HG02759 (cell line): ENCODE results near the gene DNAH2.

Experiments used
- ATAC-seq: cut with Tn5 transposase; IDR thresholded peaks from one replicate; pipeline ENCODE4 v1.9.1; 2021; ENCODE audit warnings: mild to moderate bottlenecking, moderate library complexity; ENCODE audit not compliant: unreplicated experiment

Gene DNAH2

DNA sequence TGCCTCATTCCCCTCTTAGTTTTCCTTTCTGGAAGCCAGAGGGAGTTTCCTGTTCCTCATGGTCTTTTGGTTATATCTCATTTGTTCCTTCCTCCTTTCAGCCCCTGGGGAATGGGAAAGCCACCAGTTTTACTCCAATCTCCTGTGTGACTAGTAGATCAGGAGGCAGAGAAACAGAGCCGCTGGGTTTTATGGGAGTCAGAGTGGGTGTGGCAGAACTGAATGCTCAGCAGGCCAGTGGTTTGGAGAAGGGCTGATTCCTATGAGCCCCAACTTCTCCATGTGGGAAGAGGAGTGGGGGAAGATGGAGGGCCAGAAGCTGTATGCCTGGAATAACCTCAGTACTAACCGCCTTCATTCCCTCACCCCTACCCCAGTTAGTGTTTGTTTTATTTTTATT lies 4.1 kb downstream of the DNAH2 start:
- ATAC-seq: no peak

DNA sequence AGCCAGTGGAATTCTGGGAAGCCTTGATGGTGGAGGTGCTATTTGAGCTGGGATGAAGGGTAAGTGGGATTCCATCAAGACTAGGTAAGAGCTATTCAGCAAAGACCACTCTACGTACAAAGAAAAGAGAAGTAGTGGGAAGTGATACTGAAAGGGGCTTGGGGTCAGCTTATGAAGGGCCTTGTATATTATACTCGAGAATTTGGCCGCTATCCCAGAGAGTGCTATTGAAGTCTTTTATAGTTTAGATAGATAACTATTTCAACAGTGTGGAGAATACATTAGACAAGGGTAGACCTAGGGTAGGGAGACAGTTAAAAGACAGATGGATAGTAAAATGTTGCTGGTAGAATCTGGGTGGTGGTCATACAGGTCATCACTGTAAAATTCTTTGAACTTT lies 10.3 kb downstream of the DNAH2 start:
- no peak for ATAC-seq

DNA sequence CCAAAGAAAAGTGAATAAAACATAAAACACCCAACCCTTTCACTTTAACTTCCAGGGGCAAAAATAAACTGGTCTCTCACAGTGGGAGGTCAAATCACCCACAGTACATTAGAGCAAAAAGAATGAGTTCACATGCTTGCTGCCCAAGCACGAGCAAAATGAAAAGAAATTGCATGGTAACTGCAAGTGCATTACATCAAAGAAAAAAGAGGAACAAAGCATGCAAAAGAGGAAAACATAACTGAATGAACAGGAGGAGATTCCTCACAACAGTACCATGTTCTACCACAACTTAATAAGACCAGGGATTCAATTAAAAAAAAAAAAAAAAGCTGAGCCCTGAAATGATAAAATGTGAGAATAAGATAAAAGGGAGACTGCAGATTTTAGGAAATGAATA lies 12.3 kb downstream of the DNAH2 start:
- ATAC-seq: no peak

DNA sequence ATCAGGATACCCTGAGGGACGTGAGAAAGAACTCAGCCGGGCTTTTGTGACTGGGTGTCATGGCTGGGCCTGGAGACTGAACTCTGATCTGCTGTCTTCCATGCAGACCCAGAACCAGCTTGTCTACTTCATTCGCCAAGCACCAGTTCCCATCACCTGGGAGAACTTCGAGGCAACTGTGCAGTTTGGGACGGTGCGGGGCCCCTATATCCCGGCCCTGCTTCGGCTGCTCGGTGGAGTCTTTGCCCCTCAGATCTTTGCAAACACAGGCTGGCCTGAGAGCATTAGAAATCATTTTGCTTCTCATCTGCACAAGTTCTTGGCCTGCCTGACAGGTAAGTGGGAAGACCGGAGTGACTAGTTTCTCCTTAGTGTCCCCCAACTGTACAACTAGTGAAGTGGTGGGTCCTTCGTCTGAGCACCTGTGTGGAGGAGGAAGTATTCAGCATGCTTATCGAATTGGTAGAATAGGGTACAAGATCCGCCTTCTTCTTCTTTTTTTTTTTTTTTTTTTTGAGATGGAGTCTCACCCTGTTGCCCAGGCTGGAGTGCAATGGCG lies 15.5 kb downstream of the DNAH2 start:
- no peak for ATAC-seq

DNA sequence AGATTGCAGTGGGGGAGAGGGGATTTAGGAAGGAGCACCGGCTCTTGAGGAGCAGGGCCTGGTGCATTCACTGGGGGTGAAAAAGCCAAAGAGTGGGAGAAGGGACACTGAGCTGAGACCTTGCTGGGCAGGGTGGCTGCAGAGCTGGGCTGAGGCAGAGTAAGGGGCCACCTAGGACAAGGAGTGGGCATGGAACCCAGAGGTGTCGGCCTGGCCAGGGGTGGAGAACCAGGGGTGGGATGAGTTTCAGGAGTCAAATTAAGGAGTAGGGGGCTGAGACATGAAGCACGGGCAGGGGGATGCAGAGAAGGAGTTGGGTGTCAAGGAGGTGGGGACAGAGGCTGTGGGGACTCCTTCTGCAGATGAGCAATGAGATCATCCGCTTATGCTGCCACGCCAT lies 20.1 kb downstream of the DNAH2 start:
- no peak for ATAC-seq

DNA sequence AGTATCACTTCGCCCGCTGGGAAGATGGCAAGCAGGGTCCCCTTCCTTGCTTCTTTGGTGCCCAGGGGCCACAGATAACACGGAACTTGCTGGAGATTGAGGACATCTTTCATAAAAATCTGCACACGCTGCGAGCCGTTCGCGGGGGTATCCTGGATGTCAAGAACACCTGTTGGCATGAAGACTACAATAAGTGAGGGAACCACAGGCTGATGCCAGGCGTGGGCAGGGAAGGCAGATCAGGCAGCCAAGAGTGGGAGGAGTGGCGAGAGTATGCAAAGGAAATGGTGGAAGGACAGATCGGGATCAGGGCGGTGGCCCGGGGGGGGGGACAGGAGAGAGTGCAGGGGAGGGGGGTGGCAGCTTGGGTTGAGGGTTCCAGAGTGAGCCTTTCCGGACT lies 22.2 kb downstream of the DNAH2 start:
- ATAC-seq: no peak

DNA sequence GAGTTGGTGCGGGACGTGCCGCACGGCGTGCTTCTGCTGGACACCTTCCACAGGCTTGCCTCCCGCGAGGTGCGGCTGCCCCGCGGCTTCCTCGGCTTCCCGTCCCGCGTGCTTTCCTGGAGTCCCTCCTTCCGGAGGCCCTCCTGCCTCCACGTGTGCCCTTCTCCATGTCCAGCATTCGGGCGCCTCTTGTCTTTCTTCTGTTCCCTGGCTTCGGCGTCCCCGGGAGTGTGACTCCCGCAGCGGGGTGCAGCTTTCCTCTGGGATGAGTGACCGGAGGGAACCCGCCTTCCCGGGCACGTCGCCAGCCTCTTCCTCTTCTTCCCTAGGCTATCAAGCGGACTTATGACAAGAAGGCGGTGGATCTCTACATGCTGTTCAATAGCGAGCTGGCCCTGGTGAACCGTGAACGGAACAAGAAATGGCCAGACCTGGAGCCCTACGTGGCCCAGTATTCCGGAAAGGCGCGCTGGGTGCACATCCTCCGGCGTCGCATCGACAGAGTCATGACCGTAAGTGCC lies 23.0 kb downstream of the DNAH2 start:
- ATAC-seq: no peak

DNA sequence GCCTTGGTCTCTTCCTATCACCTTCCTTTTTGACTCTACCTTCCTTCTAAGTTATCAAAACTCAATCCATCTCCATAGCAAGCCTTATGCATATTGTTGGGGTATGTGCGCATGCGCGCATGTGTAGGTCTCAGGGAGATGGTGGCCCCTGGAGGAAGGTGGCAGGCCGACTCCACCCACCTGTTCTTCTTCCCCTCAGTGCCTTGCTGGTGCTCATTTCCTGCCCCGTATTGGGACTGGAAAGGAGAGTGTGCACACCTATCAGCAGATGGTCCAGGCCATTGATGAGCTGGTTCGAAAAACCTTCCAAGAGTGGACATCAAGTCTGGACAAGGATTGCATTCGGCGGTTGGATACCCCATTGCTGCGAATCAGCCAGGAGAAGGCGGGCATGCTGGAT lies 25.2 kb downstream of the DNAH2 start:
- no peak for ATAC-seq

DNA sequence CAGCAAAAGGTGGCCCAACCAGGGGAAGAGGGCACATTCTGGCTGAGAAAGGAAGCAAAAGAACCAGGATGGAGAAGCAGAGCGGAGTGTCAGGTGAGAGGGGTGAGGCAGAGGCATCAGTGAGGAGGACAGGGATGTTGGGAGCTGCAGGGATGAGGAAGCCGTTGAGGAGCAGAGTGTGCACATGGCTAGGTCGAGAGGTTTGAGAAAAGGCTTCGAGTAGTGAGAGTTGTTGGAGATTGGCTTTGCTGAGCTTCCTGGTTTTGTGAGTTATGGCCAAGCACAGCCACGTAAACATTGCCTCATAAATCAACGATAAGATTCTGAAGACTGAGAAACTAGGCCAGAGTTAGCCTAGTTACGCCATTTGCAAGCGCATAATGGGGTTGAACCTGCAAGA lies 26.9 kb downstream of the DNAH2 start:
- ATAC-seq: no peak

DNA sequence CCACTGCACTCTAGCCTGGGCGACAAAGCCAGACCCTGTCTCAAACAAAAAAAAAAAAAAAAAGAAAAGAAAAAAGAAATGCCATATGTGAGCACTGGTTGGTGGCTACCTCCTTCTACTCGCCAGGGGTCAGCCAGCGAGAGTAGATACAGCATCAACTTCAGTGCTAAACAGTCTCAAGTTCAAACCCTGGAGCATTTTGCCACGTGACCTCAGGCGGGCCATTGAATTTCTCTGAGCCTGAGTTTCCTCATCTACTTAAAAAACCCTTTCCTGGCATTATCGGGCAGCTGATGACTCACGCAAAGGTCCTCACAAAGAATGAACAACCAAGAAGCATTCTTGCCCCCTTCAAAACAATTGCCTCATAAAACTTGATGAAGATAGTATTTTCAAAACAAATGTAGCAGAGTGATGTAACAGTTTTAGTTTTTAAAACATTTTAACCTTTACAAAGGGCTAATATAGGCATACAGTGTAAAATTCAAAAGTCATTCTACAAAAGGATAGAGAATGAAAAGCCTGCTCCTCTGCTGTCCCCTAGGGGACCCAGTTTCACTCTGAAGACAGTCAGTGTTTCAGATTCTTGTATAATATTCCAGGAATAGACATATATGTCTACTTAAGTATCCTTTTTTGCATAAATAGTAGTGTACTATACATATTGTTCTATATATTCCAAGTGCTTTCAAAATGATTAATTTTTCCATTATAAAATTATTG lies 28.4 kb downstream of the DNAH2 start:
- ATAC-seq: no peak

DNA sequence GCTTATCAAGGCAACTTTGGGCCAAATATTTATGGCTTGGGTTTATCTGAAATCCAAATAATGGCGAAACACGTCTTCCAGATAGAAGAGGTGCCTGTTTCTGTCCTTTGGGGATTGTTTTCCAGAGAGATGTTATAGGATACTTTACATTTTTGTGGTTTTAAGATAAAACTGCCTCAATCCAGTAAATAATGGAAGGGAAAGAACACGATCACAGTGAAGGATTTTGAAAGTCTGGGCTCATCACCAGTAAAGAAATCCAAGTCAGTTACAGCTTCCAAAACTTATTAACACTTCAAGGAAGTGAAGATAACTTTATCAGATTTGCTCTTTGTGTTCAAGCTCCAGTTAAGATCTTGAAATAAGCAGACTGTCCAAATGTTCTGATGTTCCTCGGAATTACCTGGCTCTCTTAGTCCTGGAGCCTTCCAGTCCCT lies 30.1 kb downstream of the DNAH2 start:
- ATAC-seq: no peak

DNA sequence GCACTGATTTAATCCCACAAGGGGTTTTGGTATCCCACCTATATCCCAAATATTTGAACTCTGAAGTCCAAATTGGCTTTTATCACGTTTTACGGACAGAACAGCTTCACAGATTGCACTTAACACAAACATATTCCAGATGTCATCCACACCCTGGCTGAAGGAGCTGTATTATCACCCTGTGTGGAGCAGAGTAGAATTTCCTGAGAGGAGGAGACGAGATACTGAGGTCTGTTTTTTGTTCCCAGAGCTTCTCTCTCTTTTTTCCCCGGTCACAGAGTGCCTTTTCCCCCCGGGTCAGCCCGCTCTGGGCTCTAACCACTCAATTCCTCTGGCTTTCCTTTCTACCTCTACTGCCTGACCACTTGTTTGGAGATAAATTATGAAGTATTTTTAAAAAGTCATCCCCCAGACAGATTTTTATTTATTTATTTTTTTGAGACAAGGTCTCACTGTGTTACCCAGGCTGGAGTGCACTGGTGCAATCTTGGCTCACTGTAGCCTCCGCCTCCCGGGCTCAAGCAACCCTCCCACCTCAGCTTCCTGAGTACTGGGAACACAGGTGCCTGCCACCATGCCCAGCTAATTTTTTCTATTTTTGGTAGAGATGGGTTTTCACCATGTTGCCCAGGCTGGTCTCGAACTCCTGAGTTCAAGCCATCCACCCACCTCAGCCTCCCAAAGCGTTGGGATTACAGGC lies 30.7 kb downstream of the DNAH2 start:
- ATAC-seq: no peak

DNA sequence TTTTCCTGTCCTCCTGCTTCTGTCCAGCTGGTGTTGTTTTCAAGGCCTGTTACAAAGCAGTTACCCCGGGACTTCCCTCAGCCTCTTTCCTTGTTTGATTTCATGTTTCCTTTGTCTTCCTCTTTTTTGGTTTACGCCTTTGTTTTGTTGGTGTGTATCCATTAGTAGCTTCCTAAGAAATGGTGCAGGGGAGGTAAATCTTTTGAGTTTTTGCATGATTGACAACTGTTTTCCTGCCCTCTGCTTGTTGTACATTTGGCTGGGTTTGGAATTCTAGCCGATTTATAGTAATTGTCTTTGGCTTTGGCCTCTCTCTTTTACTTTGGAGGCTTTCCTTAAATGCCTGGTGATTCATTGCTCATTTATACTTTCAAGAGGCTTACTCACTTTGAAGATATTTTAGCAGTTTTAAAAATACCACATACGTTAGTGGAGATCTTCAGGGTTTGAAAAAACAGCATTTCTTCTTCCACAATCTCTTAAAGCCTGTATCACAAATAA lies 32.8 kb downstream of the DNAH2 start:
- no peak for ATAC-seq

DNA sequence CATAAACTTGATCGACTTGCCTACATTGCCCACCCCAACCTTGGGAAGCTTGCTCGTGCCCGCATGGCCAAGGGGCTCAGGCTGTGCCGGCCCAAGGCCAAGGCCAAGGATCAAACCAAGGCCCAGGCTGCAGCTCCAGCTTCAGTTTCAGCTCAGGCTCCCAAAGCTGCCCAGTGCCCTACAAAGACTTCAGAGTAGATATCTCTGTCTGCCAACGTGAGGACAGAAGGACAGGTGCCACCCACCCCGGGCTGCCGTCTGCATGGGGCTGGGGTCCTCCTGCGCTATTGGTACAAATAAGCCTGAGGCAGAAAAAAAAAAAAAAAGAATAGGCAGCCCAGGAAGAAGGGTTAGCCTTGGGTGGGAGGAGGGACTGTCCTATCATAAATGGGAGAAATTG lies 37.1 kb downstream of the DNAH2 start:
- ATAC-seq: no peak

DNA sequence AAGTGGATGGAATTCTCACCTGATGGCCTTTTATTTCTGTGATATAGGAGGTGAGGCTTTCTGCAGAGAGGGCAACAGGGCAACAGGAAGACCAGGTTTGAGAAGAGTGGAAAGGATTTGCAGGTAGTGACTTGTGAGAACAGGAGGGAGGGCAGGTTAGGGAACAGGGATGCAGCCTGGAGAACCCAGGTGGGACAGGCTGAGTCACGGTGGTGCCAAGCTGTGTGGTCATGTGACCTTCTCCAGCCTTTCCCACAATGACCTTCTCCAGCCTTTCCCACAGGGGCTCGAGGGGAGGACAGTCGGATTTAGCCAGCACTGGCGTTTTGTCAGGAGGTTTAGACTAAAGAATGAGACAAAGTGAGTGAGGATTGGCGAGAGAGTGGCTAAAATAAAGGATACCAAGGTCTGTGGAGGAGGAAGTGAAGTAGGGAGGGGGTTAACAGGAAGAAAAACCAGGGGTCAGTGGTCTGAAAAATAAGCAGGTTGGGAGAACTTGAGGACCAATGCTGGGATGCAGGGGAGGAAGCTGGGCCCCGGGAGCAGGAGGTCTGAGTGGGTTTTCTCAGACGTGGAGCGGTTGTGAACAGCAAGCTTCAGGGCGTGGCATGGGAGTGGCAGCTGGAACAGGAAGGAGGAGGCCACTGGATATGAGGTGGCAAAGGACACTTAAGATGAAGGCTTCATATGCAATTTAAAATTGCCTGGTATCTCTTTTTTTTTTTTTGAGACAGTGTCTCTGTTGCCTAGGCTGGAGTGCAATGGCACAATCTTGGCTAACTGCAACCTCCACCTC lies 37.7 kb downstream of the DNAH2 start:
- ATAC-seq: no peak

DNA sequence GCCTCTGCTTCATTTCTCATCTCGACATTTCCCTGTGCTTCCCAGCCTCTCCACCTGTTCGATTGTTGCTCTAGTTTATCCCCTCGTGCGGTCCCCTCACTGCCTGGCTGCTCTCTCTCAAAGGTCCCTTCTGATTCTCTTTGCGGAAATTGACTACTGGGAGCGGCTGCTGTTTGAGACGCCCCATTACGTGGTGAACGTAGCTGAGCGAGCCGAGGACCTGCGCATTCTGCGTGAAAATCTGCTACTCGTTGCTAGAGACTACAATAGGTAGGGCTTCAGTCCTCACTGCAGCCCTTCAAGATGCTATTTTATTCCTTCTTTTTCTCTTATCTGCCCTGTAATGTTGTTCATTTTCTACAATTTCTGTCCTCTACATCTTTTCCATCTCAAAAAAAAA lies 39.4 kb downstream of the DNAH2 start:
- ATAC-seq: no peak

DNA sequence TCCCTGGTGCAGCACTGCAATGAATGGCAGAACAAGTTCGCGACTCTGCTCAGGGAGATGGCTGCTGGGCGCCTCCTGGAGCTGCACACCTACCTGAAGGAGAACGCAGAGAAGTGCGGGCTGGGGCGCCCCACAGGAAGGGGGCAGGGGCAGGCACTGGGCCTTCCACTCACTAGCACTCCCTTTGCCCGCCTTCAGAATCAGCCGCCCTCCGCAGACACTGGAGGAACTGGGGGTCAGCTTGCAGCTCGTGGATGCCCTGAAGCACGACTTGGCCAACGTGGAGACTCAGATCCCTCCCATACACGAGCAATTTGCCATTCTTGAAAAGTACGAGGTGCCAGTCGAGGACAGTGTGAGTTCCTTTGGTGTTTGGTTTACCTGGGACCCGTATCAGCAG lies 46.4 kb downstream of the DNAH2 start:
- ATAC-seq: no peak

DNA sequence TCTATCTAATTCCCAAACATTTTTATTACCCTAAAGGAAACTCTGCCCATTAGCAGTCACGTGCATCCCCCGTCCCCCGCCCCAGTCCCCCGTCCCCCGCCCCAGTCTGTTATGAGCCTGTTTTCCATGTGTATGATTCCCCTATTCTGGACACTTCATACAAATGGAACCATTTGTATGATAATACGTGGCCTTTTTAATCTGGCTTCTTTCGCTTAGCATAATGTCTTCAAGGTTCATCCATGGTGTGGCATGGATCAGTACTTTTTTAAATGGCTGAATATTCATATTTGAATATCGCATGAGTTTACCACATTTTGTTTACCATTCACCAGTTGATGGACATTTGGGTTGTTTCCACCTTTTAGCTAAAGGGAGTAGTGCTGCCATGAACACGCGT lies 49.5 kb downstream of the DNAH2 start:
- ATAC-seq: no peak

DNA sequence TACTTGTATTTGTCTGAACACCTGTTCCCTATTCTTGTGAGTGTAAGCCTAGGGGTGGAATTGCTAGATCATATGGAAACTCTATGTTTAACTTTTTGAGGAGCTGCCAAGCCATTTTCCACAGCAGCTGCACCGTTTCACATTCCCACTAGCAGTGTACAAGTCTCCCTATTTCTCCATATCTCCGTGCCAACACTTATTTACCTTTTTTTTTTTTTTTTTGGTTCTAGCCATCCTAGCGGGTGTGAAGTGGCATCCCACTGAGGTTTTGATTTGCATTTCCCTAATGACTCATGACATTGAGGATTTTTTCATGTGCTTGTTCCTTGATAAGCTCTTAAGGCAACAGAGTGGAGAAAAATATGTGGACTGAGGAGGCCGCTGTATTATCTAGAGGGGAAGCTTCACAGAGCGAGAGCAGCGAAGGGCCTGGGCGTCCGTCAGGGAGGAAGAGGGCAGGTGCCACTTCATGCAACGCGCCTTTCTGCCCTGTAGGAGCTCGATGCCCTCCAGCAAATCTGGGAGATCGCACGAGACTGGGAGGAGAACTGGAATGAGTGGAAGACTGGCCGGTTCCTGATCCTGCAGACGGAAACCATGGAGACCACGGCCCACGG lies 50.0 kb downstream of the DNAH2 start:
- ATAC-seq: no peak

DNA sequence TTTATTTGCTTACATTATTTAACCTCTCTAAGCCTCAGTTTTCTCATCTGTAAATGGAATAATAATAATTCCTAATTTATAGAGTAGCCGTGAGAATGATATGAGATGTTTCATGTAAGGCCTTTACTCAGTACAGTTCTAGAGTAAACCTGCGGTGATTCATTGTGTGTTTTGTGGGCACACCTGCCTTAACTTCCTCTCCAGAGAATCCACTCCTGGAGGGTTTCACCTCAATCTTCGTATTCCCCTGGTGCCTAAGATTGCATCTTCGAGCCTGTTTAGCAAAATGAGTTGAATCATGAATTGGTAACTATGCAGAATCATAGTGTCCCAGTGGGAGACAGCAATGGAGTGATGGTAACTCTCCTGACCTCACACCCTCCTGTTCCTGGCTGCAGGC lies 52.3 kb downstream of the DNAH2 start:
- ATAC-seq: no peak

DNA sequence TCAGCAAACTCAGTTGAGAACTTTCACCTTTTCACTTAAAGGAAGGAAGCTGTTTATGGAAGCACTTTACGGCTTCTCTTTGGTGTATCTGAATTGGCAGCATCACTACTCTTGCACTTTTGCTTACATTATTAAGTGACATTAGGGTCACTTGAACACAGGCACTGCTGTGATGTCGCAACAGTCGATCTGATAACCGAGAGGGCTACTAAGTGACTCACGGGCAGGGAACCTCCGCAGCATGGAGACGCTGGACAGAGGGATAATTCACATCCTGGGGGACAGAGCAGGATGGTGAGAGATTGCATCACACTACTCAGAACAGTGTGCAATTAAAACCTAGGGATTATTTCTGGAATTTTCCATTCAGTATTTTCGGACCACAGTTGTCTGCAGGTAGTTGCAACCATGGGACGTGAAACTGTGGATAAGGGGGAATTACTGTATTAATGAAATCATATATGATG lies 56.5 kb downstream of the DNAH2 start:
- ATAC-seq: no peak
